Hematopoietic multipotent progenitor cell treated with erythropoietin and hydrocortisone succinate and interleukin-3 and kit ligand, for 8 days (in vitro differentiated cells): Measurements from ENCODE around the gene RALBP1.
"Not testable (repeated sequence)": the region's sequence is repeated elsewhere in the genome, so short reads cannot be mapped to it uniquely, and the experiment has no call there.

ENCODE experiments used
- DNase-seq: peaks from one replicate; pipeline ENCODE4 v3.0.0-alpha.2; 2015

RALBP1 gene

DNA sequence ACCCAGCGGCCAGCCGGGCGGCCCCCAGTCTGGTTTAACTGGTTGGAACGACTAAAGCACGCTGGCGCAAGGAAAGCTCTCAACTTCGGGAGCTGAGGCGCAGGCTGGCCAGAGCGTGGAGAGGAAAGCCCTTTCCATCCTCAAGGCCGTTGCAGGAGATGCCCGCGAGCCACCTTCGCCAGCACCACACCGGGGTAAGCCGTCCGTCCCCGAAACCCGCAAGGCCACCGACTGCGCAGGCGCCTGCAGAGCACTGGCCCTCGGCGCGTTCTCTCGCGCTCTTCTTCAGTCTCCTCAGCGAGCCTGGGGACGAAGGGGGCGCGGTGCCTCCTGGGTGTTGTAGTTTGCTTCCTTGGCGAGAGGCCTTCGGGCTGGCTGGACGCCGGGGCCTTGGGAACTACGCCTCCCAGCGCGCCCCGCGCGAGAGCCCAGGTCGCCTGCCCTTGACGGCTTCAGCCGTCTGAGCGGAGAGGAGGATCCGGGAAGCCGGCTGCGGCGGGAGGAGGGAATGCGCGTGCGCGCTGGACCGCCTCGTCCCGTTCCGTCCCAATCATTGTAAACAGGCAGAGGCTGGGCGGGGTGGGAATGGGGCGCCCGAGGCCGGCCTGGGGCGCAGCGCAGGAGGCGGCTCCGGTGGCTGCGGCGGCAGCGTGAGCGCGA, at the start of gene RALBP1:
TSS of gene RALBP1 (plus strand) at position 531 of the 660 bp plus-strand sequence. CDS start 37,533 bp downstream, outside the sequence.
- peak; percentile 99 for DNase-seq

DNA sequence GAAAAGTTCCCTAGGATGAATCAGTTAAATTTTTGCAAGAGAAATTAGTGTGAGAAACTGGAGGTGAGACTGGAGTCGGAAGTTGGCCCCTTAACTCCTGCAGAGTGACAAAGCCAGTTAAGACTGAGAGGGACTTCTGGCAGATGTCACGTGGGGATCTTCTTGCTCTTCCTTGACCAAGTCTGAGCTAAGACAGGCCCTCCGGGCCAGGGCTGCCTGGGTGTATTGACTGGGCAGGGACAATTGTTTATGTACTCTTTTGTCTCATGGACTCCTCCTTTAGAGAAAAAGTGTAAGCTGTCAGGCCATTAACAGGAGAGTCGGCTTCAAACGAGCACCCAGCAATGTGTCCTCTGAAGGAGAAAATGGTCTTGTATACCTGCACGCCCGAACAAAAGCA, 48.6 kb upstream of the RALBP1 start:
- DNase-seq, result no peak

GRCh38 chr18:9428301-9428706, 47.0 kb upstream of the RALBP1 start:
- DNase-seq, result no peak

DNA sequence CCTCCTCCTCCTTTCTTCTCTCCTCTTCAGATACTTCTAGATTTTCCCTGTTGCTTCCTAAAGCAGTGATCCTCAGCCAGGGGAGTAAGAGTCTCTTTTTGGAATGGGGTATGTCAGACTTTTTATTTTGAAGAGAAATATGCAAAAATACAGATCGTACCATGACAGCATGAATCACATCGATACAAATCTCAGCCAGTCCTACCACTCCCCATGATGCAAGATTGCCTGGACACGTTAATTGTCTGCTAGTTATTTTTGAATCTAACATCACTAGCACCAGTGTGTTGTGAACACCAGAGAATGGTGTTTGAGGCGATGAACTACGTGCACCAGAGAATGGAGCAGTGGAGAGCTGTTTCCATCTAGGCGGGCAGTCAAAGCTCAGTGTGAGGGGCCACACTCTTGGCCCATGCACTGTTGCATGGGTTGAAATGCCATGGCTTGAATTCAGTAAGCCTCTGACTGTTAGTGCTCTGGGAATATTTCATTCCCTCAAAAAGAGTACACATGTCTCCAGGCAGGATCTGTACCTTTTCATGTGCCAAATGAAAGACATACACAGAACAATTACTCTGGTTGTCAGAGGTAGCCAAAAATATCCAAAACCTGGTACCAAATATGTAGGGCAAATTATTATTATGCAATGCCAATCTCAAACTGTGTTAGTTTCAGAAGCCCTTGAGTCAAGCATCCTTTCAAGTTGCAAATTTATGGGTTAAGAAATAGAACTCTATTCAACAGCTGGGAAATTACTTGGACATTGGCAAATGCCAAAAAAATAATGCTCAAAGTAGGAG, 46.3 kb upstream of the RALBP1 start:
- no peak for DNase-seq

DNA sequence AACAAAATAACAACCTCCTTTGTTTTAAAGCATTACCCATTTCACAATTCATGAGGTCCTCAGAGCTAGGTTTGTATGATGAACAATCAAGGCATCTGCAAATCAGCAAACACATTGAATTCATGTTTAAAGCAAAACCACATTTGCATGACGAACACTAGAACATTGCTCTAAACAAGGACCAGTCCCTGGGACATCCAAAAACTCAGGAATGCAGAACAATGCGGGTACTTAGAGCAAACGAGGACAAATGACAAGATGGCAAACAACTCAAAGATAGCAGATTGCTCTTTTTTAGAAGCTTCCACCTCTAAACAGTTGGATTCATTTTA, 45.7 kb upstream of the RALBP1 start:
- no peak for DNase-seq

- DNase-seq, result not testable (repeated sequence)
Measured at GRCh38 chr18:9430315-9430714, 45.0 kb upstream of the RALBP1 start.

DNA sequence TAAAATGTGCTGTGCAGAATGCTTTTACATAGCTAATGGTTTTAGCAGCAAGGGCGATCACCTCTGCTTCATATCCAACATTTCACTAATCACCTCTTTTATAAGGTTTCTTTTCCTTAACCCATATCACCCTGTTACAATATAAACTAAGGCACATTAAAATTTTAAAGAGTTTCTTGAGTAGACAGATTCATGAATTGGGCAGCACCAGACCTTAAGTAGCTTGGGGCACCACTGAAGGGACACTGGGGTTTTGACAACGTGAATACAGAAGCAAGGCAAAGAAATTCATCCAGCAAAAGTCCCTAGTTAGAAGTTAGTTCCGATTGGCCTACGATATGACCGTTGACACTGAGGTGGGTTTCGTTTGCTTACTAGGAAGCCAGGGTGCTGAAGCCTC, 44.0 kb upstream of the RALBP1 start:
- DNase-seq, result no peak

DNA sequence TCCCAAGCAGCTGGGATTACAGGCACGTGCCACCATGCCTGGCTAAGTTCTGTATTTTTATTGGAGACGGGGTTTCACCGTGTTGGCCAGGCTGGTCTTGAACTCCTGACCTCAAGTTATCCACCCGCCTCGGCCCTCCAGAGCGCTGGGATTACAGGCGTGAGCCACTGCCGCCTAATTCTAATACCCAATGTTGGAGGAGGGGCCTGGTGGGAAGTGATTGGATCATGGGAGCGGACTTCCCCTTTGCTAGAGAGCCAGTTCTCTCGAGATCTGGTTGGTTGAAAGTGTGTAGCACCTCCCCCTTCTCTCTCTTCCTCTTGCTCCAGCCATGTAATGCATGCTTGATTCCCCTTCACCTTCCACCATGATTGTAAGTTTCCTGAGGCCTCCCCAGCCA, 42.2 kb upstream of the RALBP1 start:
- peak; percentile 28 for DNase-seq

DNA sequence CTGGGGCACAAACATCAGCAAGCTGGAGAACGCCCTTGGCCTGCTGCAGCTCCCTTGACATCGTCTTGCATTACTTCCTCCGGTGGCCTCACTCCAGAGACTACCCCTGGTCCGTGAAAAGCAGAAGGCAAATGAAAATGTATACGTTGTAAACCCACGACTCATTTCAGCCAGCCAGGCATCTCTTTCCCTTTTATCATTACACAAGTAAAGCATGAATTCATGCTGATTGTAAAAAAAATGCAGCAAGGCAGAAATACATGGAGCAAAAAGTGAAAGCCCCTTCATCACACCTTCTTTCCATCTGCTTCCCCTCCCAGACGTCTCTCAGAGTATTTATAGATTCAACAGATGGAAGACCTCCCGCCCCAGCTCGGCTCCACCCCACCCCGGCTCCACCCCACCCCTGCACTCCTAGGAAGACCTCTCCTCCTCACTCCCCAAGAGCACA, 41.6 kb upstream of the RALBP1 start:
- no peak for DNase-seq

DNA sequence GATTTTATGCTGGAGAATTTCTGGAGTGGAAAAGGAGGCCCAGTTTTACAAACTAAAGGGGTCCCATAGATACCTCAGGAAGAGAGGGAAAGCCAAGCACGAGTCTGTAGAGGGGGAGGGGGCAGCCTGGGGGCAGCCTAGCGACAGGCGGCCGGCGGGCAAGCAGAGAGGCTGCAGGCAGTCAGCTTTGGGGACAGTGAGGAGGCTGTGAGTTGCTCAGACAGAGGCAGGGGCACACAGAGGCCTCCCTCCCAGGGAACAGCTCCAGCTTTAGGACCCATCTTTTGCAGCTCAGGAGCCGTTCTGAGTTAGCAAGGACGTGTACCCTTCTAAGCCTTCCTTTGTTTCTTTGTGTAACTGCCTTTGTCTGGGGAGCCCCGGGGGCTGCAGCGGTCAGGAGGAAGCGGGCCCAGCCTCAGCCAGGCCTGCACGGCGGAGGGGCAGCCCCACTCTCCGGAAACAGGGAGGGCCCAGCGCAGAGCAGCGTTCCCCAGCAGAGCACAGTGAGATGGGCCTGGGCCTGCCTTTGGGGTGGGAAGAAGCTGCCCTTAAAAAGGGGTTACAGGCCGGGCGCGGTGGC, 41.1 kb upstream of the RALBP1 start:
- no peak for DNase-seq

DNA sequence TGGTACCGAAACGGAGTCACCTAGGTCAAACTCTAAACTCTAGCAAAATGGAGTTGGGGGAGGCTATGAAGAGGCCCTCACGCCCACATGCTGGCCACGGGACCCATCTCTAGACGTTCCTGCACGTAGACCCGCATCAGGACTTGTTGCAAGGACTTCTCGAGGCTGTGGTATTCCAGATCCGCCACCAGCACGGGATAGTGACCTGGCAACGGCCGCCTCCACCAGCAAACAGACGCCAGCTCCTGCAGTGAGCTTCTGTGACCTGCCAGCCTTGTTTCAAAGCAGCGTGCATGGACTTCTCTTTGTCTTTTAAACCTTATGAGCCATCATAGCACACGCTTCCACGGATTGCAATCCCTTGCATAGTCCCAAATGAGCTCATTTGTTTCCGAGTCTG, 40.3 kb upstream of the RALBP1 start:
- no peak for DNase-seq

GRCh38 chr18:9436206-9436929, 38.9 kb upstream of the RALBP1 start:
- DNase-seq, result no peak

DNA sequence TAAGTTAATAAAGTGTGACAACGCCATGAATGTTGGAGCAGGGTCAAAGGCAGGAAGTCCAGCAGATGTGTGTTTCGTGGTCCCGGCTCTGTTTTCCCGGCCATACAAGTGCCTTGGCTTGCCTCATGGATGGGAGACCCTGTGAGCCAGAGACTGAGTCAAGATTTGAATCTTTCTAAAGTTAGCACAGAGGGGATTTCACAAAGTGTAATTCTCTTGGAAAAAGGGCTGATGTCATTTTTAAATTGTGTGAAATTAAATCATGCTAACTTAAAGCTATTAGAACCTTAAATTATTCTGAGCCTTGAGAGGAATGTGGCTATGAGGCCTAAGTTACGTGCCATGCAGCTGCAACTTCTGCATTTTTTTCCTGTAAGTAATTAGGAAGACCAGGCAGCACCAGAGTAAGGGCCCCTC, 38.3 kb upstream of the RALBP1 start:
- DNase-seq, result no peak

- no peak for DNase-seq
Measured at GRCh38 chr18:9437672-9438071, 37.6 kb upstream of the RALBP1 start.

GRCh38 chr18:9441061-9441460, 34.3 kb upstream of the RALBP1 start:
- DNase-seq, result no peak

DNA sequence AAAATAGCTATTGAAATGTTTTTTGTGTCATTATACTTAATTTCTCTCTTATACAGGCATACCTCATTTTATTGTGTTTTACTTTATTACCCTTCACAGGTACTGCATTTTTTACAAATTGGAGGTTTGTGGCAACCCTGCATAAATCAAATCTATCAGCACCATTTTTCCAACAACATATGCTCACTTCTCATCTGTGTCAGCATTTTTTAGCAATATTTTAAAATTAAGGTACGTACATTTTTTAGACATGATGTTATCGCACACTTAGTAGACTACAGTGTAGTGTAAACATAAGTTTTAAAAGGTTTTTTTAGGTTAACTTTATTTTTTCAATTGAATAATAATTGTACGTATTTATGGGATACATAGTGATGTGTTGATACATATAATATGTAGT, 30.8 kb upstream of the RALBP1 start:
- no peak for DNase-seq

GRCh38 chr18:9446839-9447238, 28.5 kb upstream of the RALBP1 start:
- no peak for DNase-seq

- DNase-seq, result no peak
Measured at GRCh38 chr18:9447334-9447733, 28.0 kb upstream of the RALBP1 start.

DNA sequence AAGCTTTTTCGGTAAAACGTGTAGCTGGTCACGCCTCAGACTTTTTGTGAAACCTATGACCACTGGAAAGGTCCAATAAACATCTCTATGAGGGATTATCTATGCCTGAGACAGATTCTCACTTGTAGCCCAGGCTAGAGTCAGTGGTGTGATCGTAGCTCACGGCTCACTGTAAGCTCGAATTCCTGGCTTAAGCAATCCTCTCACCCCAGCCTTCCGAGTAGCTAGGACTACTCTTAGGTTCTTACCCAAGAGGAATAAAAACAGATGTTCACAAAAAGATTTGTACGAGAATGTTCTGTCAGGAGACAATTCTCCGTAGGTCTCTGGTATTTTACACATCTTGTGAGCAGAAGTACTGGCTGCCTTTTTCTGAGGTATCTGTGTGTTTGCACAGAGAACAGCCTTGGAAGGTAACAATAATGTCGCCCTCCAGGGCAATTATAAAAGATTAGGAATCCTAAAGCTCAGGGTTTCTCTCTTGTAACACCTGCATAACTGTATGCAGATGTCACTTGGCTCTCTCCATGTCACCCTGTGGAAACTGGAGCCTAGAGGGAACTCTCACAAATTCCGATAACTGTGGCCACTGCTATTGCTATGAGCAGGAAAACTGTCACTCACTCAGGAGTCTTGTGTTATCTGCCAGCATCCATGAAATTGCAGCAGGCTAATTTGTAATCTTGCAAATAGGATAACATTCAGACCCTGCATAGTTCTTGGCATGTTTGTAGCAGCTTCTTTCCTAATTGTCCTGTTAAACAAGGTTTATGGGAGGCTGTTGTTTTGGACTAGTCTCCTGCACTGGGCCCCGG, 25.5 kb upstream of the RALBP1 start:
- no peak for DNase-seq

DNA sequence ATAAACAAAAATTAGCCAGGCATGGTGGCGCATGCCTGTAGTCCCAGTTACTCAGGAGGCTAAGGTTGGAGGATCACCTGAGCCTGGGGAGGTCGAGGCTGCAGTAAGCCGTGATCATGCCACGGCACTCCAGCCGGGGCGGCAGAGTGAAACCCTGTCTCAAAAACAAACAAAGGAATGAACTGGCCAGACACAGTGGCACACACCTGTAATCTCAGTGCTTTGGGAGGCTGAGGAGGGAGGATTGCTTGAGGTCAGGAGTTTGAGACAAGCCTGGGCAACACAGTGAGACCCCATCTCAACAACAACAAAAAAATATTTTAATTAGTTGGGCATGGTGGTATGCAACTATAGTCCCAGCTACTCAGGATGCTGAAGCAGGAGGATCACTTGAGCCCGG, 24.4 kb upstream of the RALBP1 start:
- DNase-seq, result not testable (repeated sequence)

GRCh38 chr18:9453283-9453682, 22.0 kb upstream of the RALBP1 start:
- DNase-seq, result no peak

DNA sequence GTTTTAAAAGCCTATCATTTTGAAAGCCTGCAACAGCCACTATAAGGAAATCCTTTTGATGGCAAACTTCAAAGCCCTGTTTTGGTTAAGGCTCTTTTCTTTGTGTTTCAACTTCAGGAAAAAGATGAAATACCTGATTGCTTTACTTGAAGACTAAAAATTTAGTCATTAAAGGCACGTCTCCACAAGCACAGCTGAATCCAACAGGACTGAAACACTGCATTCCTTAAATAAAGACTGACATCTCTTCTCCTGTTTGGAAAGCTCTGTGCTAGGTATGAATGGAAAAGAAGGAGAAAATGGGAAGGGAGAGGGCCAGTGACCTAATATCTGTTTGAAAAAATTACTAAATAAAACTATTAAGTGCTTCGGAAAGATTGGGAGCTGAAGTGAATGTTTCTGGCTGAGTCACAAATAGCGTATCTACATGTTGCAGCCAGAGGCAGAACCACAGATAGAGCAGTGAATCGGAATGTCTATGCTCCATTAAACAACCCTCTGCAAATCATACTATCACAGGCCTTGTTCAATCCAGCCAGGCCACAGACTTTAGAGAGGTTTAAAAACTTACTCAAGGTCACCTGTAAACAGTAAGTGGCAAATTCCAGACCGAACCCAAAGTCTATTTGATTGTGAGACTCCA, 21.1 kb upstream of the RALBP1 start:
- peak; percentile 45 for DNase-seq
